8988T (cell line): ENCODE data around the gene CHMP4B.
A peak's percentile ranks its signal among the peaks of the same experiment; 100 is the strongest.

Experiments
- DNase-seq: peaks from one replicate; pipeline ENCODE4 v3.0.0; 2011

CHMP4B gene

GRCh38 chr20:33841436-33841799, 30.3 kb downstream of the CHMP4B start:
- no peak for DNase-seq

DNA sequence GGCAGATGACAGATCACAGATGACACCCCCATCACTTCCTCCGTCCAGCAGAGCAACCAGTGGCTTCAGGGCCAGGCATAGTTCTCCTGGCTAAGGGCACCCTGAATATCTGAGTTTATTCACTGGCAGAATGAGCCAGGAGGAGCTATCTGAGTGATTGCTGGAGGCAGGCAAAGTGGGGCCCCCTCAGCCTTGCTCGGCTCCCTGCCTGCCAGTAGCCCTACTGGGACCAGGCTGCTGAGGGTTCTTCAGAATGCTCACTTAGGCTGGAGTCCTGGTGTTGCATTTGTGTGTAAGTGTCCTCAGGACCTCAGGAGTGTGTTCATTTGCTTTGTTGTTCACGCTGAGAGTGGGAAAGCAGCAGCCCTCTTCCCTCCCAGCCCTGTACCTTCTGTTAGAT, 31.2 kb downstream of the CHMP4B start:
- no peak for DNase-seq

DNA sequence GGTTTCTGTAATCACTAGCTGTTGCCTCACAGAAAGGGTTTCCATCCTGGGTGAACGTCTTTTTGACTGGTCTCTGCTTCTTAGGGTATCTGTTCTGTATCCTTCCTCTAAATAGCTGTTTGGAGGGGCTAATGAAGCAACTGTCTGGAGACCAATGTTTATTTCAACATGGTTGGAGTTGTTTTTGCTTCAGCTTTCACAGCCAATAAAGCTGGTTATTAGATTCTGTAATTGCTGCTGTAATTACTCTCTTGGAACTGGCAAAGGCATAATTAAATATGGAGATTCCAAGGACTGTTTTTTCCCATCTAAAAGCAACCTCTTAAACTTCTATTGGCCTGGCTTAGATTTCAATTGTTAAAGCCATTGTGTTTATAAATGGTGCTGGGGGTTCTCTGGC, 31.9 kb downstream of the CHMP4B start:
- DNase-seq = no peak

DNA sequence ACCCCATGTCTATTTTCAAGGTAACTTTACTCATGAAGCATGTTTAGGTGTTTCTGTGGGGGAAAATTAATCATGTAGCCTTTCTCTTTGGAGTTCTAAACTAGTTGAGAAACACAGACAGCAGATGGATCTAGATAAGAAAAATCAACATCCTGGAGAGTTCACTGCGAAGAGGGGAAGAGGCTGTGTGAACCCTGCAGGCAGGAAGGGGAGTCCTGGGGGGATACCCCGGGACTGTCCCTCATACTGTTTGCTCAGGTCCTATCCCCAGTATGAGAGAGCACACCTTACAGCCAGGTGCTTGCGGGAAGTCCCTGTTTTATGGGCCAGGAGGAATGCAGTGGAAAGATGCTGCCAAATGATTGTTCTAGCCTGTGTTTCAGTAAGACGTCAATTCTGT, 32.7 kb downstream of the CHMP4B start:
- no peak for DNase-seq

GRCh38 chr20:33846291-33846935, 35.3 kb downstream of the CHMP4B start:
- no peak for DNase-seq

- DNase-seq = no peak
Observed at GRCh38 chr20:33847006-33847405, 35.9 kb downstream of the CHMP4B start.

DNA sequence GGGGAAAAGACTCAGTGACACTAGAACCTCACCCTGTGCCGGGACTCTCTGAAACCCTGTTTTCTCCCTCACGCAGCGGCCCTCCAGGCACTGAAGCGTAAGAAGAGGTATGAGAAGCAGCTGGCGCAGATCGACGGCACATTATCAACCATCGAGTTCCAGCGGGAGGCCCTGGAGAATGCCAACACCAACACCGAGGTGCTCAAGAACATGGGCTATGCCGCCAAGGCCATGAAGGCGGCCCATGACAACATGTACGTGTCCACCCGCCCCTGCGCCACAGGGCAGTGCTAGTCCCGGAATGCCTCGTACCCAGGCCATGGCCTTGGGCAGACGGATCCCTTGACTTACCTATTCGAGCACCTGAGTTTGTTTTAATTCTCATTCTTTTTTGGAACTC, 37.2 kb downstream of the CHMP4B start:
- DNase-seq = no peak

GRCh38 chr20:33850159-33850558, 39.0 kb downstream of the CHMP4B start:
- no peak for DNase-seq

GRCh38 chr20:33851842-33852466, 40.8 kb downstream of the CHMP4B start:
- no peak for DNase-seq

- DNase-seq = no peak
Observed at GRCh38 chr20:33852626-33853506, 41.7 kb downstream of the CHMP4B start.

- DNase-seq = no peak
Observed at GRCh38 chr20:33853507-33853813, 42.3 kb downstream of the CHMP4B start.

DNA sequence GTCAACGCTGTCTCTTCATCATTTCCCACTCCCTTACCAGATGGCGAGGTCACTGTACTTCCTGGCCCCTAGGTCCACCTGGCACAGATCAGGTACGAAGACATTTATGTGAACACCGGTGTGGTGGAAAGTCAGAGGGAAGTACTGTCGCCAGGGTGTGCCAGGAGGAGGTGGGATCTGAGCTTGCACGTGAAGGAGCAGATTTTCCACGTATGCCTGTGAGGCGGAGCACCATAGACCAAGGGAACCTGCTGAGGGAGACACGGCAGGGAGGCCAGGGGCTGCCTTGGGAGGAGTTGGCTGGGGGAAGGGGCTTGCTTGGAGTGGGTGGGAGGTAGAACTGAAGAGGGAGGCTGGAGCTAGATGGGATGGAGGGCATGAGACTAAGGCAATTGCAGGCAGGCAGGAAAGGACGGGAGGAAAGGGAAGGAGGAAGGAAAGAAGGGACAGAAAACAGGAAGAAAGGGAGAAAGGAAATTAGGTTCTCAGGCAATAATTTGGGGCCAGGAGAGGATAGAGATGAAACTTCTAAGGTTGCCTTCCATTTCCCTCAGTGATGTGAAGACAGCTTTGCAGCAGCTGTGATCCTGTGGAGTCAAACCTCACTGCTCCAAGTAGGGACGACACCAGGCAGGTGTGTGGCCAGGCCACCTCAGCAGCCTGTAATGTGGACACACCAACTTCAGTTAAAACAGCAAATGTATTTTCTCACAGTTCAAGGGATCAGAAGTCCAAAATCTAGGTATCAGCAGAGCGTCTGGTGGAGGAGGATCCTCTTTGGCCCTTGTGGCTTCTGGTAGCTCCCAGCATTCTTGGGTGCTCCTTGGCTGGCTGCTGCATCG, 46.8 kb downstream of the CHMP4B start:
- DNase-seq = no peak

DNA sequence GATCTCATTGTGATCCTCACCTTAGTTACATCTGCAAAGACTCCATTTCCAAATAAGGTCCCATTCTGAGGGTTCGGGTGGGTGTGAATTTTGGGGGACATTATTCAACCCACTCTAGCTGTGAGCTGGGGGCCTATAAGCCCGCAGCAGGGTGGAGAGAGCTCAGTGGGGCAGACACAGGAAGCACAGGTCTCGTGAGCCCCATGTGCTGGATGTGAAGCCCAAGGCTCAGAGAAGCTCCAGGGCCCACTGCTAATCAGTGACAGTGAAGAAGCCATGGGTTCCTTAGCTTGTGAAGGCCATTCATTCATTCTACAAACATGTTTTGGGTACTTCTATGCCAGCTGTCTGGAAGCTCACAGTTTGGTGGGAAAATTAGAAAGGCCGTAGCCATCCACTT, 47.5 kb downstream of the CHMP4B start:
- no peak for DNase-seq

- no peak for DNase-seq
Observed at GRCh38 chr20:33859157-33859695, 48.1 kb downstream of the CHMP4B start.

GRCh38 chr20:33859751-33860150, 48.6 kb downstream of the CHMP4B start:
- DNase-seq = no peak

GRCh38 chr20:33861458-33861857, 50.3 kb downstream of the CHMP4B start:
- no peak for DNase-seq

DNA sequence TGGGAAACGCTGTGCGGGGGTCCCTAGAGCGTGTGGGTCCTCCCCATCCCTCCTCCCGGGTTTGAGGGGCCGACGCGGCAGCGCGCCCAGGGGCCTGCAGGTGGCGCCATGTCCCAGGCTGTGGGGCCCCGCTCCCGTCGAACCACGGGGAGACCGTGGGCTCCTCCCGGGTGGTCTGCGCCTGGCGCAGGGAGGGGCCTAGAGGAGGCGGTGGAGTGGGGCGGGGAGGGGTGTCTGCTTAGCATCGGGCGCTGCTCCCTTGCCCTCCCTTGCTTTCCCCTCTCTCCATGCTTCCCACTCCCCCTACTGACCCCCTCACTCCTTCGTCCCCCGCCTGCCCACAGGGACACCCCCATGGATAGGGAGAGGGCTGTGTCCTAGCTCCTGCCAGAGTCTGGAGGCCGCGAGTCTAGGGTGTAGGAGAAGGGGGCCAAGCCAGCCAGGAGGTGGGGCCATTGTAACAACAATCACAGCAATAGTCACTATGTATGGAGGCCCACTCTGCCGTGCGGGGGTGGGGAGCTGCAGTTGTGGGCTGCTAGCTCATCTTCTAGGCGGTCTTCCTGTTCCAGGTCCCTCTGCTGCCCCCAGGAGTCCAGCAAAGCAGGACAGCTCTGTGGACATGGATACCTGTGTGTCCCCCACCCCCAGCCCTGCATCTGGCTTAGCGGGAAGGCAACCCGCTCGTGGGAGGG, 51.7 kb downstream of the CHMP4B start:
- DNase-seq = peak; percentile 94

- DNase-seq = no peak
Observed at GRCh38 chr20:33863440-33864323, 52.5 kb downstream of the CHMP4B start.

- no peak for DNase-seq
Observed at GRCh38 chr20:33864324-33864963, 53.3 kb downstream of the CHMP4B start.

DNA sequence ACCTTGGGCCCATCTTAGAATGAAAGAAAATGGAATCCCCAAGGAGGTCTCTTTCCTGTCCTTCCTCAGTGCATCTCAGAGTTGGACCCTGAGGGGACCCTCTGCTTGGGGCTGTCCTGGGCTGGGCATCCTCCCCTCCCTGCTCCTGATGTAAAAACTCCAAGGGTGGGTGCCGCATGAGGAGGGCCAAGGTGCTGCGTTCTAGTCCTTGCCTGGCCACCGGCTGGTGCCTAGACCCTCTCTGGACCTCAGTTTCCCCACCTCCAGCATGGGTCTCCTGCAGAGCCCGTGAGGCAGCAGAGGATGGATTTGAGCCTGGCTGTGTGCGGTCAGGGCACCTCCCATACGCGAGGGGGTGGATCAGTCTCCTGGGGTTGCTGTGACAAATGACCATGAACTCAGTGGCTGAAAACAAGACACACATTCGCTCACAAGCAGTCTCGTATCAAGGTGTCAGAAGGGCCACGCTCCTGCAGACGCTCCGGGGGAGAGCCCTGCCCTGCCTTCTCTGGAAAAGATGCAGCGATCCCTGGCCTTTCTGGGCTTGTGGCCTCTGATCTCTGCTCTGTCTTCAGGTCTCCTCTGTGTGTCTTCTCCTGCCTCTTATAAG, 54.7 kb downstream of the CHMP4B start:
- no peak for DNase-seq
